H9 (cell line): ENCODE results near the gene PPIP5K1. TPM values are rescaled to one million over a fixed set of nuclear protein-coding genes. Genes with fewer than 3 reads are reported as not detected.

ENCODE experiments used
- DNase-seq: peaks from one replicate; pipeline ENCODE4 v3.0.0-alpha.2; 2017
- H2AFZ ChIP-seq: one replicate; pipeline ENCODE4 v1.6.1; 2013; ENCODE audit warnings: mild to moderate bottlenecking, low read length, control low read depth, moderate library complexity
- H2AK5ac ChIP-seq: 2 replicates; pipeline ENCODE4 v1.6.1; 2013; ENCODE audit warnings: low read length, control low read depth, mixed read lengths; ENCODE audit not compliant: insufficient read length
- H2BK120ac ChIP-seq: one replicate; pipeline ENCODE4 v1.6.1; 2013; ENCODE audit warnings: low read depth, mild to moderate bottlenecking, low read length, control low read depth, inconsistent platforms; ENCODE audit not compliant: poor library complexity, severe bottlenecking
- H2BK12ac ChIP-seq: 2 replicates; pipeline ENCODE4 v1.6.1; 2013; ENCODE audit warnings: low read length, control low read depth, mixed read lengths, low read depth; ENCODE audit not compliant: insufficient read length
- H2BK15ac ChIP-seq: 2 replicates; pipeline ENCODE4 v1.6.1; 2013; ENCODE audit warnings: low read depth, low read length, control low read depth
- H2BK20ac ChIP-seq: one replicate; pipeline ENCODE4 v1.6.1; 2013; ENCODE audit warnings: low read depth, mild to moderate bottlenecking, low read length, control low read depth, inconsistent platforms; ENCODE audit not compliant: poor library complexity, severe bottlenecking
- H2BK5ac ChIP-seq: 2 replicates; pipeline ENCODE4 v1.6.1; 2013; ENCODE audit warnings: low read length, control low read depth, mixed read lengths; ENCODE audit not compliant: insufficient read length
- H3K14ac ChIP-seq: 2 replicates; pipeline ENCODE4 v1.6.1; 2013; ENCODE audit warnings: low read length, control low read depth; ENCODE audit not compliant: insufficient read depth
- H3K18ac ChIP-seq: 2 replicates; pipeline ENCODE4 v1.6.1; 2013; ENCODE audit warnings: low read depth, mild to moderate bottlenecking, mixed read lengths, low read length, control low read depth; ENCODE audit not compliant: insufficient read length
- H3K23ac ChIP-seq: 2 replicates; pipeline ENCODE4 v1.6.1; 2013; ENCODE audit warnings: low read length, control low read depth, mixed read lengths, low read depth; ENCODE audit not compliant: insufficient read length
- H3K23me2 ChIP-seq: 2 replicates; pipeline ENCODE4 v1.6.1; 2013; ENCODE audit warnings: low read depth, mild to moderate bottlenecking, mixed read lengths, low read length, control low read depth; ENCODE audit not compliant: insufficient read length, poor library complexity, severe bottlenecking
- H3K27ac ChIP-seq: 2 replicates; pipeline ENCODE4 v1.5.1; 2013; ENCODE audit warnings: low read length, control low read depth, mixed read lengths, low read depth; ENCODE audit not compliant: insufficient read length
- H3K27me3 ChIP-seq: 2 replicates; pipeline ENCODE4 v1.6.1; 2013; ENCODE audit warnings: low read length, control low read depth, inconsistent platforms; ENCODE audit not compliant: insufficient read depth
- H3K4ac ChIP-seq: 2 replicates; pipeline ENCODE4 v1.6.1; 2013; ENCODE audit warnings: low read depth, mild to moderate bottlenecking, control low read depth, inconsistent platforms, low read length, moderate library complexity
- H3K4me1 ChIP-seq: 2 replicates; pipeline ENCODE4 v1.6.1; 2013; ENCODE audit warnings: low read length, control low read depth, inconsistent platforms; ENCODE audit not compliant: insufficient read depth
- H3K4me2 ChIP-seq: 2 replicates; pipeline ENCODE4 v1.6.1; 2013; ENCODE audit warnings: low read length, control low read depth, mixed read lengths; ENCODE audit not compliant: insufficient read length, insufficient read depth
- H3K56ac ChIP-seq: 2 replicates; pipeline ENCODE4 v1.6.1; 2013; ENCODE audit warnings: low read depth, mild to moderate bottlenecking, mixed read lengths, low read length, control low read depth; ENCODE audit not compliant: insufficient read length
- H3K79me1 ChIP-seq: 2 replicates; pipeline ENCODE4 v1.6.1; 2013; ENCODE audit warnings: low read depth, mild to moderate bottlenecking, moderate library complexity, low read length, control low read depth, inconsistent platforms; ENCODE audit not compliant: insufficient read depth, poor library complexity, severe bottlenecking
- H3K79me2 ChIP-seq: 2 replicates; pipeline ENCODE4 v1.6.1; 2013; ENCODE audit warnings: low read length, control low read depth, inconsistent platforms; ENCODE audit not compliant: insufficient read depth
- H3K9ac ChIP-seq: 2 replicates; pipeline ENCODE4 v1.6.1; 2013; ENCODE audit warnings: low read length, control low read depth, mixed read lengths; ENCODE audit not compliant: insufficient read length; ENCODE audit errors: extremely low read depth
- H3K9me3 ChIP-seq: one replicate; pipeline ENCODE4 v1.6.1; 2013; ENCODE audit warnings: low read depth, low read length, inconsistent platforms; ENCODE audit not compliant: control insufficient read depth
- H3T11ph ChIP-seq: one replicate; pipeline ENCODE4 v1.6.1; 2013; ENCODE audit warnings: mild to moderate bottlenecking, low read length, control low read depth, inconsistent platforms
- H4K20me1 ChIP-seq: one replicate; pipeline ENCODE4 v1.6.1; 2013; ENCODE audit not compliant: control insufficient read depth, insufficient read length, insufficient read depth
- H4K5ac ChIP-seq: 2 replicates; pipeline ENCODE4 v1.6.1; 2013; ENCODE audit warnings: low read depth, mild to moderate bottlenecking, mixed read lengths, low read length, control low read depth; ENCODE audit not compliant: insufficient read length
- H4K8ac ChIP-seq: replicated peaks from 2 replicates; pipeline ENCODE4 v1.6.1; 2013; ENCODE audit warnings: low read length, control low read depth, mixed read lengths, low read depth; ENCODE audit not compliant: insufficient read length
- H4K91ac ChIP-seq: 2 replicates; pipeline ENCODE4 v1.6.1; 2013; ENCODE audit warnings: low read depth, mild to moderate bottlenecking, moderate library complexity, mixed read lengths, low read length, control low read depth; ENCODE audit not compliant: insufficient read length
- H3K27ac Mint-ChIP-seq, 3 experiments: 2 replicates in 2 of 3; 3 replicates in 1 of 3; pipeline ENCODE4 v1.8.0; 2020 to 2021; ENCODE audit warnings: mixed read lengths in 3 of 3, mild to moderate bottlenecking in 1 of 3, moderate library complexity in 1 of 3
- H3K27me3 Mint-ChIP-seq: 2 replicates; pipeline ENCODE4 v1.8.0; 2021; ENCODE audit warnings: low read depth, mild to moderate bottlenecking, moderate library complexity, mixed read lengths
- H3K36me3 Mint-ChIP-seq, 3 experiments: 2 replicates in 2 of 3; 3 replicates in 1 of 3; pipeline ENCODE4 v1.8.0; 2020 to 2021; ENCODE audit warnings: low read depth in 3 of 3, mixed read lengths in 3 of 3; ENCODE audit not compliant: insufficient read depth in 1 of 3
- H3K4me1 Mint-ChIP-seq, 2 experiments: 2 replicates each; pipeline ENCODE4 v1.8.0; 2020; ENCODE audit warnings: mixed read lengths in 2 of 2
- H3K4me3 Mint-ChIP-seq, 2 experiments: 2 replicates in 1 of 2; 3 replicates in 1 of 2; pipeline ENCODE4 v1.8.0; 2020 to 2021; ENCODE audit warnings: mild to moderate bottlenecking in 2 of 2, mixed read lengths in 2 of 2, moderate library complexity in 1 of 2
- H3K9me3 Mint-ChIP-seq, 2 experiments: 2 replicates in 1 of 2; 3 replicates in 1 of 2; pipeline ENCODE4 v1.8.0; 2020; ENCODE audit warnings: mild to moderate bottlenecking in 2 of 2, mixed read lengths in 2 of 2, moderate library complexity in 1 of 2
- WGBS: extraction: QIAGEN DNeasy Blood & Tissue Kit; methylation state at CpG from one replicate; pipeline ENCODE4 v1.1.7; 2013; ENCODE audit warnings: missing lambda C conversion rate, low lambda C conversion rate, mixed read lengths; ENCODE audit not compliant: insufficient read length; ENCODE audit errors: extremely low coverage; 5-methylcytosine and 5-hydroxymethylcytosine counted together
- total RNA-seq: library from RNA; stranded (reverse); gene quantifications from 2 replicates; pipeline ENCODE4 v1.2.1, GENCODE V29; 2021
- TF ChIP-seq, protein P1 (sequence below): fragments of 200-600 bp; sonication (generic); conservative IDR thresholded peaks from 3 replicates; pipeline ENCODE4 v1.8.0; 2021; ENCODE audit warnings: antibody characterized with exemption, mild to moderate bottlenecking

Gene PPIP5K1
- total RNA-seq, 1 experiment from 2014 or later, result 28.5 TPM

DNA sequence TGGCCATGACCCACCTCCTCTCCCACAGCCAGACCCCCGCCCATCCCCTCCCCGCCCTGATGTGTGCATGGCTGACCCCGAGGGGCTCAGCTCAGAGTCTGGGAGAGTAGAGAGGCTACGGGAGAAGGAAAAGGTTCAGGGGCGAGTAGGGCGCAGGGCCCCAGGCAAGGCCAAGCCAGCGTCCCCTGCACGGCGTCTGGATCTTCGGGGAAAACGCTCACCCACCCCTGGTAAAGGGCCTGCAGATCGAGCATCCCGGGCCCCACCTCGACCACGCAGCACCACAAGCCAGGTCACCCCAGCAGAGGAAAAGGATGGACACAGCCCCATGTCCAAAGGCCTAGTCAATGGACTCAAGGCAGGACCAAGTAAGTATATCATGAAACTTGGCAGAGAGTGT, 60.9 kb downstream of the PPIP5K1 start:
- Histone ChIP-seq H3K14ac (no peak overlapping the region), H4K8ac (no peak overlapping the region)
- WGBS, result no CpG with 5 or more reads among the region's 15 CpGs

More for the DNA sequence above, 60.9 kb downstream of the PPIP5K1 start:
- Mint-ChIP-seq H3K4me1 (peaks cover 20 to 29% of the 10 kb centered on the region in 2 experiments), H3K4me3 (no peak overlapping the region), H3K36me3 (0 out of 7 replicates have a peak, but pooled peaks cover 0 to 4% (median 0%) of the 10 kb centered on the region in 3 experiments), H3K9me3 (no peaks in the 10 kb centered on the region), H3K27me3 (peaks cover 21% of the 10 kb centered on the region), H3K27ac (no peak overlapping the region)
- TF ChIP-seq, protein P1, sequence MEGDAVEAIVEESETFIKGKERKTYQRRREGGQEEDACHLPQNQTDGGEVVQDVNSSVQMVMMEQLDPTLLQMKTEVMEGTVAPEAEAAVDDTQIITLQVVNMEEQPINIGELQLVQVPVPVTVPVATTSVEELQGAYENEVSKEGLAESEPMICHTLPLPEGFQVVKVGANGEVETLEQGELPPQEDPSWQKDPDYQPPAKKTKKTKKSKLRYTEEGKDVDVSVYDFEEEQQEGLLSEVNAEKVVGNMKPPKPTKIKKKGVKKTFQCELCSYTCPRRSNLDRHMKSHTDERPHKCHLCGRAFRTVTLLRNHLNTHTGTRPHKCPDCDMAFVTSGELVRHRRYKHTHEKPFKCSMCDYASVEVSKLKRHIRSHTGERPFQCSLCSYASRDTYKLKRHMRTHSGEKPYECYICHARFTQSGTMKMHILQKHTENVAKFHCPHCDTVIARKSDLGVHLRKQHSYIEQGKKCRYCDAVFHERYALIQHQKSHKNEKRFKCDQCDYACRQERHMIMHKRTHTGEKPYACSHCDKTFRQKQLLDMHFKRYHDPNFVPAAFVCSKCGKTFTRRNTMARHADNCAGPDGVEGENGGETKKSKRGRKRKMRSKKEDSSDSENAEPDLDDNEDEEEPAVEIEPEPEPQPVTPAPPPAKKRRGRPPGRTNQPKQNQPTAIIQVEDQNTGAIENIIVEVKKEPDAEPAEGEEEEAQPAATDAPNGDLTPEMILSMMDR, result no peak
- Histone ChIP-seq H4K5ac (no peak overlapping the region), H2BK12ac (no peak overlapping the region), H2BK15ac (no peak overlapping the region), H3T11ph (no peak overlapping the region), H3K4me2 (no peak overlapping the region), H3K18ac (no peak overlapping the region), H4K20me1 (no peaks in the 10 kb centered on the region), H3K23me2 (no peaks in the 10 kb centered on the region), H2AK5ac (no peak overlapping the region), H3K79me1 (no peaks in the 10 kb centered on the region), H3K9me3 (no peaks in the 10 kb centered on the region), H3K27me3 (no peaks in the 10 kb centered on the region), H3K23ac (no peak overlapping the region), H2AFZ (no peak overlapping the region), H3K27ac (no peak overlapping the region), H3K9ac (no peak overlapping the region), H3K4me1 (peaks cover 8% of the 10 kb centered on the region; the same call in 1 of the 2 replicates), H2BK5ac (no peak overlapping the region), H2BK120ac (no peak overlapping the region), H3K4ac (no peak overlapping the region), H4K91ac (no peak overlapping the region), H2BK20ac (no peak overlapping the region), H3K79me2 (no peaks in the 10 kb centered on the region), H3K56ac (no peak overlapping the region)
- DNase-seq, result no peak
